Measurements from ENCODE around the gene IL24.
"Not testable (repeated sequence)": the region's sequence is repeated elsewhere in the genome, so short reads cannot be mapped to it uniquely, and the experiment has no call there.

Gene IL24

DNA sequence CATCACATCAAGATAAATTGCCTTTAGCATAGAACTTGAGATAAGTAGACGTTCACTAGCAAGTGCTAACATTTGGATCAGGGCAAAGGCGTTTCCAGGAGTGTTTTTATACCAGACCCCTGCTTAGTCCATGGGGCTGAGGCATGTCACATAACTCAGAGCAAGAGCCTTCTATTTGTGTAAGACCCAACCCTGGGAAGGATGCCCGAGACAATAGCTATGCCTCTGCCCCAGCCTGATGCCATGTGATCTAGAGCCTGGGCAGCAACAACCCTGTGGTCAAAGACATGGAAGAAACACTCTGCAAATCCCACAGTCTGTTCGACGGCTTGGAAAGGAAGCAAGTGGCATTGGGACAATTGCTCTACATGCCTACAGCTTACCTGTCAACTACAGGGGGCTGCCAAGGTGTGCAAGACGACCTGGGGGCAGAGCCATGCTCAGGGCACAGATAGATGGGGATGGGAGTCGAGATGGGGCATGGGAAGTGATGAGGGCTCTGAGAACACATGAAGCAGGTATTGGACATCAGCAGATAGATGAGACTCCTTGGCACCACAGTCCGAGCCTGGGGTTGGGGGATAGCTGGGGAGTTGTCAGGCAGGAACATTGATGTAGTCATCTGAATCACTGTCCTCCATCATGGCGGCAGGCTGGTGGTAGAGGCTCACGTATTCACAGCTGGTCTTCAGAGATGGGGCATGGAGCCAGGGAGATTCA lies 7.3 kb downstream of the IL24 start:
- no peak for DNase-seq (ENCODE audit: low read depth in 2 of 2)

DNA sequence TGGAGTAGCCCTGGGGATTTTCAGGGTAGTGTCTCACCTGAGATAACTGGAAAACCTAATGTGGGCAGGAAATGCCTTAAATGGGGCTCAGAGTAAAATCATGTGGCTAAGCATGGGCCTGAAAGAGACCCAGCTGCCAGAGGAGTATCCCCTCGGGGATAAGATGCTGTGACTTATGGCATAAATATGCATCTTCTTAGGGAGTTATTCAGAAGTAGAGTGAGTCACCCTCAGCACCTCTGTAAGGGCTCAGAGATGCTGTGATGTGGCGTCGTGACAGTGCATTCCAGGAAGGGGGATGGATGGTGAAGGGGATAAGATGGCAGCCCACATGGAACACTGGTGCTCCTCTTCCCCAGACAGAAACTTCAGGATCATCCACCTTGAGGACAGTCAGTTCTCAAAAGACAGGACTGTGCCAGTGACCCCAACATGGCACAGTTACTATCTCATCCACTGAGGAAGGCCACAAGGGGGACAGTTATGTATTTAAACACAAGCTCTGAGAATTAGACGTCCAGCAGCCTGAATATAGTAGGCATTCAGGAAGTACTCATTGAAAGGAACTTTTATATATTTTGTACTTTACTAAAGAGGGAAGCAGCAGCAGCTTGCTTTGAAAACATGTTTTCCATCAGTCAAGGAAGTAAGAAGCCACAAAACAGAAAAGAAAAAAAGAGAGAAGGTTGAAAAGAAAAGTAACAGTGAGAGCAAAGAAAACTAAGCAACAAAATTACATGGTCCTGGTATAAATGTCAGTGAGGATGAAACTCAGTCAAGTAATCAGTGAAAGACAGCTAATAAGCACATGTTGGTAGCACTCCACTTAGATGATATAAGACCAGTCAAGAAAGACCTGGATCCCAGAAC lies 8.3 kb downstream of the IL24 start:
- DNase-seq (ENCODE audit: low read depth in 2 of 2) = no peak

DNA sequence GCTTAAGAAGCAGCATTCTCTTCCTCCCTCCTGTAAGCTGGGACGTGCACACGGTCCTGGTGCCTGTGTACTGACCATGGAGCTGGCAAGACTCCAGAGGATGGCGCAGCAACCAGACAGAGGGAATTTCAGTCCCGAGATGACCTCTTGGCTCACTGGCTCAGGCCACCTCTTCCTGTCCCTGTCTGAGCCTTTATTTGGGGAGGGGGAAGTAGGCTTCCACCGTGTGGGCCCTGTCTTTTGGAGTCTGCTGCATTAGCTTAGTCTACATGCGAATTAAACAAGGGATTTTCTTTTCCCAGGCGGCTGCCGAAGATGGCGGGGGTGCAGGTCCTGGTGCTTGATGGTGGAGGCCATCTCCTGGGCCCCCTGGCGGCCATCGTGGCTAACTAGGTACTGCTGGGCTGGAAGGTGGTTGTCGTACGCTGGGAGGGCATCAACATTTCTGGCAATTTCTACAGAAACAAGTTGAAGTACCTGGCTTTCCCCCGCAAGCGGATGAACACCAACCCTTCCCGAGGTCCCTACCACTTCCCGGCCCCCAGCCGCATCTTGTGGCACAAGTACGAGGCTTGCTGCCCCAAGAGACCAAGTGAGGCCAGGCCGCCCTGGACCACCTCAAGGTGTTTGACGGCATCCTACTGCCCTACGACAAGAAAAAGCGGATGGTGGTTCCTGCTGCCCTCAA lies 10.2 kb downstream of the IL24 start:
- no peak for DNase-seq (ENCODE audit: low read depth in 2 of 2)

DNA sequence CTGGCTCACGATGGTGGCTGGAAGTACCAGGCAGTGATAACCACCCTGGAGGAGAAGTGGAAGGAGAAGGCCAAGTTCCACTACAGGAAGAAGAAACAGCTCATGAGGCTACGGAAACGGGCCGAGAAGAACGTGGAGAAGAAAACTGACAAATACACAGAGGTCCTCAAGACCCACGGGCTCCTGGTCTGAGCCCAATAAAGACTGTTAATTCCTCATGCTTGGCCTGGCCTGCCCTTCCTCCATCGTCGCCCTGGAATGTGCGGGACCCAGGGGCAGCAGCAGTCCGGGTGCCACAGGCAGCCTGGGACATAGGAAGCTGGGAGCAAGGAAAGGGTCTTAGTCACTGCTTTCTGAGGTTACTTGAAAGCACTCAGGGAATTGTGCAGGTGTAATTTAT lies 10.8 kb downstream of the IL24 start:
- DNase-seq (ENCODE audit: low read depth in 2 of 2) = no peak

DNA sequence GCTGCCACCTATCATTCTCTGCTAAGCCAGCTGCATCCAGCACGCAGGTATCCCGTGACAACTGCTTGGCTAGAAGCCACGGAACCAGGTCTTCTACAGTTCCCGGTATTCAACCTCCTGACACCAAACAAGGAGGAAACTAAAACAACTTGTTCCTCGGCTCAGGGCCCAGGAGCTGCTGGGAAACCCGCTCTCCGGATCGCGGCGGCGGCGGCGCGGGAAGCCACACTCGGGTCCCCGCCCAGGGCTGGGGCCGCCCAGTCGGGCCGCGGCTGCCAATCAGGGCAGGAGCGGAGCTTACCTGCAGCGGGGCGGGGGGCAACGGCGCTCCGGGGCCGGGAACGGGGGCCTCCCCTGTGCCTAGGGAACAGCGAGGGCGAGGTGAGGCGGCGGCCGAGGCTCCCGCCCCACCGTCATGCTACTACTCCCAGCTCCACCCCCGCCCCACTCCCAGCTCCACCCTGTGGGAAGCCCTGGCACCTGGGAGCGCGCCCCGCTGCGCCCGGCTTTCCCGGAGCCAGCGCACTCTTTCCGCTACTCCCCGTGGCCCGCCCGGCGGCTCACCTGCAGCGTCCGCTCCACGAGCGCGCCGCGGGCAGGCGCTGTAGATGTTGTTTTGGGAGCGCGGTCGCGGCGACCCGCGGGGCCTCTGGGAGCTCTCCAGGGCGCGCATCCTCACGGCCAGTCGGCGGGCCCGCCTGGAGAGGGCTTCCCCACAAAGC lies 12.1 kb downstream of the IL24 start:
- DNase-seq (ENCODE audit: low read depth in 2 of 2) = no peak

DNA sequence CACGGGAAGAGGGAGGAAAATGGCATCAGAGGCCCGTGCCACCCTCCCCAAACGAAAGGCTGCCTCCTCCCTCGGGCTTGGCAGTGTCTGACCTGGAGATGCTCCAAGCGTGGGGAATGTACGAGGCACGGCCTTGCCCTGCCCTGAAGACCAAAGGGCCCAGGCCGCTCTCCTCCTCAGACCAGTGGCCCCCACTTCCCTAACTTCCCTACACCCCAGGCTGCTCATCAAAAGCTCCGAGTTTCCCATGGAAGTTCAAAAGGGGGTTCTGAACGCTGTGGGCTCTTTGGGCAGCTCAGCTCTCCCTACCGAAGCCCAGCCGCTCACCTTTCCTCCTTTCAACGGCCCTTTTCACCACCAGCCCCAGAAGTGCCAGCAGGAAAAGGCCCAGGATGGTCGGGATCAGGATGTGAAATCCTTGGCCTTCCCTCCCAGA lies 12.7 kb downstream of the IL24 start:
- DNase-seq (ENCODE audit: low read depth in 2 of 2) = no peak

DNA sequence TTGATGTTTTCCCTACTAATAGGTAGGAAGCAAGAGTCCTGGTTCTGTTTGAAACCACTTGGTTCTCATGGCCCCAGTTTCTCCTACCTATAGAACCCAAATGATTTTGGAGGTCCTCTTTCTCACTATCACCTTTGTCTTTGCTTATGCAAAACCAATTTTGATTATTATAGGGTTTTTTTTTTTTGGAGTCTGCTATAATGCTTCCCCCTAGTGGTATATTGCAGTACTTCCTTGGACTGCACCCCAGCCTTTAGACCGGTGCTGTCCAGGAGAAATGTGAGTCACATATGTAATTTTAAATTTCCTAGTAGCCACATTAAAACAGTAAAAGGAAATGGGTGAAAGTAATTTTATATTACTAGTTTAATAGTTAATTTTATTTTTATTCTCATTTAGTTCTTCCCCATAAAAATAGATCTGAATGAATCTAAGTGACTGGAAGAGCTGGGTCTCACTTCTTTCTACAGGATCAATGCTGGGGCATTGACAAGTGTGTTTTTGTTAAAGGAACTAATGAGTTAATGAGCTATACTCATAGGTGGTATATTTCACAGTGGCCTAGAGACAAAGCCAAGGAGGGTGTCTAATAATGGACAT lies 13.9 kb downstream of the IL24 start:
- DNase-seq (ENCODE audit: low read depth in 2 of 2) = no peak

DNA sequence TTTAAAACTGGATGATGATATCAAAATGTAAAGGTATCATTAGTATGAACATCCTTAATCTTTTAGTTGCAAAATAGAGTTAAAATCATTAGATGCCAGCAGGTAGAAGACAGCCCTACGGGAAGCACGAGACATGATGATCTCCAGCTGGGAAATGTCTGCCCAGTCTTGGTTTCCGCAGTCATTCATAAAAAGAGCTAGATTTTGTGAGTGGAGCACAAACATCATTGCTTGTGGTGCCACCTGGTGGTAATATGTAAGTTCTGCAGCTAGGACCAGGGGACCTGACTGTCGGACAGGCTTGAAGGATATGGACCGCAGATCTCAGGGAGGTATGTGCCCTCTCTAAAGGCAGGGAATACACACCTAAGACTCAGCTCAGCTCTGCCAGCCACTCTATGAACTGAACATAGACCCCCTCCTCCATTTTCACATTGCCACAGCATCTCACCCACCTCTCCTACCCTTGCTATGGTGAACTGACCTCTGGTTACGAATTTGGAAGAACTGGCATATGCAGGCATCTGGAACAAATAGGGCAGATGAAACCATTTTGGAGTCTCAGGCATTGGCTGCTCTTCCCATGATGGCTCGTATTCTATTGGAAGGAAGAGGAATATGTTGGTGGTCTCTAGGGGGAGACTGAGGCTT lies 15.3 kb downstream of the IL24 start:
- no peak for DNase-seq (ENCODE audit: low read depth in 2 of 2)

DNA sequence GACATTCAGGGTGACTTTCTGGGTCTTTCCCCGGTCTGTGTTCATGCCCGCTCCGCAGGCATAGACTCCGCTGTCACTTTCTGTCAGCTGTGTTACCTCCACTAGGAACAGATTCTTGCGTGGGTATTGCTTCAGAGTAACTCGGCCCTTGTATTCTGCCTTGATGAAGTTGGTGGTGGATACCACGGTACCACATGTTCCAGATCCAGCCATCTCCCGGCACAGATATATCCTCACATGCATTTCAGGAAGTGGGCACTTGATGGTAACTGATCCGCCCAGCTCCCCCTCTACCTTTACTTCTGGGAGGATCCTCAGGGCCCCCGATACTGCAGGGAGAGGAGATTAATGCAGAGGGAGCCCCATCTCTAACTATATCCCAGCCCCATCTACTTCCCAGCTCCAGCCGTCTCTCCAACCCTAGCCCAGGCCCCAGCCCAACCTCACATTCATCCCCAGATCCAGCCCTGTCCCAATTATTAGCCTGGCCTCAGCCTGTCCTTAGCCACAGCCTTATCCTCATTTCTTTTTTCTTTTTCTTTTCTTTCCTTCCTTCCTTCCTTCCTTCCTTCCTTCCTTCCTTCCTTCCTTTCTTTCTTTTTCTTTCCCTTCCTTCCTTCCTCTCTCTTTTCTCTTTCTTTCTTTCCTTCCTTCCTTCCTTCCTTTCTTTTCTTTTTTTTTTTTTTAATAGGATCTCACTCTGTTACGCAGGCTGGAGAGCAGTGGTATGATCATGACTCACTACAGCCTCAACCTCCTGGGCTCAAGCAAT lies 16.7 kb downstream of the IL24 start:
- no peak for DNase-seq (ENCODE audit: low read depth in 2 of 2)

DNA sequence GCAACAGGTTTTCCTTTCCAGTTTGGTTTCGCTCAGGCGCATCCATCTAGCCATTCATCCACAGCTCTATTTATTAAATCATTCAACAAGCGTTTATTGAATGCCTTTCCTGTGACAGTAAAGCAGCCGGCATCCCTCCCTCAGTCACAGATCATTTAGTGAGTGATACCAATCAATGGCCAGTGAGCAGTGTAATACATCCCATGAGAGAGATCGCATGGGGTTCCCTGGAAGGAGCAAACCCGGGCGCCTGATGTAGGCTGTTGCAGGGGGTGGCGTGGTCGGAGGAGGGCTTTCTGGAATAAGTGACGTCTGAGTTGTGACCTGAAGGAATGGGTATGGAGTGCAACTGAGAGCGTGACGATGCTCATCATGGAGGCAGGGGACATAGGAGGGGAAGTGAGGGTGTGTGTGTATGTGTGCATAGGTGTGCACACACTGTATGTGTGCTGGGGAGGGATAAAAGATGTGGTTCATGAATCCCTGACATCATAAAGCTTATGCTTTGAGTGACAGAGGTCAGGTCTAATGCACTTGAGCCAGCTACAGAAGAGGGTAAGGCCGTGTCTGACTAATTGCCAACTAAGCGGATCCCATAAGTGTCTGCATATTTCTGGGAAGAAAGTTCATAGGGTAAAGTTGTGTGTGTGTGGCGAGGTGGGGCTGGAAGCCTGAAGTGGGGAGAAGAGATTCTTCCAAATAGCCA lies 17.9 kb downstream of the IL24 start:
- no peak for DNase-seq (ENCODE audit: low read depth in 2 of 2)

DNA sequence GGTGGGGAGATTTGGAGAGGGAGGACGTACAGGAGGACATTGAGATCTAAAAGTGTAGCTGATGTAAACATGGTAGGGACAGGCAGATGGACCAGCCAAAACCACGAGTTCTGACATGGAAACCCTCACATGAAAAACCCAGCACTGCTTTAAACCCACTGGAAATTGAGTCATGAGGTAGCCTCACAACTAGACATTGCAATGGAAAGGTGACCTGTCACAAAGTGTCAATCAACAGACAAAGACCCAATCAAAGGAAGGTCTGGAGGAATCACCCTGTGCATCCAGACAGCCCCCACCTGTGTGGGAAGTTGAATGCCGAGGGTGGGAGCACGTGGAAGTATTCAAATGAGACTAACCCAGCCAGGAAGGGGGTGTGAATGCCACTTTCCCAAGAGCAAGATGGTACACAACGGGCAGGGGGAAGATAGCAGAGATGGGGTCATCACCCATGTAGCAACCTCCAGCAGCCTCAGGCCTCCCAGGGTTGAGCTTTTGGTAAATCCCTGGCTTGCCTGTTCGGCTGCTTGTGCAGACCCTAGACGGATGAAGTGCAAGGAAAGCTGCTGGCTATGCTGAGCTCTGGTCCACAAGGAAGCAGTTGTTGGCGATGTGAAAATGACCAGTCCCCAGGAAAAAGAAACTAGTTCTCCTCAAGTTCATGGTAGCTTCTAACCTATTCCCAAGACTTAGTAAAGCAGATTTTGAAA lies 18.9 kb downstream of the IL24 start:
- no peak for DNase-seq (ENCODE audit: low read depth in 2 of 2)

DNA sequence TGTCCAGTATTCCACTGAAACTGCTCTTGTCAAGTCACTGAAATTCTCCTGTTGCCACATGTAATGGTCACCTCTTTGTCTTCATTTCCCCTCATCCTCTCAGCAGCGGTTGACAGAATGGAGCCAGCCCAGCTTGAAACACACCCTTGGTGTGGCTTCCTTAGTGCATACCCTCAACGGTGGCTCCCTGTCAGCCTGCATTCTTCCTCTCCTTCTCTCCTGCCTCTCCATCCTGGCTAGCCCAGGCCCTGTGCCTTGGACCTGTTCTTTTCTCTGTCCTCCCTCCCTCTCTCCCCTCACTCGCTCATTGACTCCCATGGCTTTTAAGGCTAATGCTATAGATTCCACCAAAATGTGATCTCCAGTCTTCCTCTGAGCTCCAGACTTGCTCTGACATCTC lies 20.8 kb downstream of the IL24 start:
- DNase-seq (ENCODE audit: low read depth in 2 of 2) = no peak

DNA sequence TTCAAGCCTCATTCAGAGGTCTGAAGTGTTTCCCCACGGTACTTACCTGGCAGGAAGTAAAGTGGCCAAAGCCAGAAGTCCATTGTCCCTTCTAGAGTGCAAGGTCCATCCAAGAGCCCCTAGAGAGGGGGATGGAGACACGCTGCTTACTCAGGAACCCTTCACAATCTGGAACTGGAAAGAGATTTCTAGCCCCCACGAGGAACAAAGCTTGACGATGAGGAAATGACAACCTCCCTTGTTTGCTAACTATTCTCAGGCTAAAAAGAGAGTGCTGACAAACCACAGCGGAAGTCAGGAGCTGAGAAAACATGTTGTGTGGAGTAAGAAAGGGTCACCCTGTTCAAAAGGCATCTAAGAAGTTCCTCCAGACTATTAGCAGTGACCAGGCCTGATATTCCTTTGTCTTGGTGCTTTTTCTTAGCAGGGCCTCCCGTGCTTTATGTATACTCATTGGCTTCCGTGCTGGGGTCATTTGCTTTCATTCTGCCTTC lies 24.6 kb downstream of the IL24 start, which contains the start of gene FCMR:
TSS of gene FCMR (minus strand) at position 170 of the 494 bp plus-strand sequence. CDS start at position 83, 87 bp downstream.
- no peak for DNase-seq (ENCODE audit: low read depth in 2 of 2)

DNA sequence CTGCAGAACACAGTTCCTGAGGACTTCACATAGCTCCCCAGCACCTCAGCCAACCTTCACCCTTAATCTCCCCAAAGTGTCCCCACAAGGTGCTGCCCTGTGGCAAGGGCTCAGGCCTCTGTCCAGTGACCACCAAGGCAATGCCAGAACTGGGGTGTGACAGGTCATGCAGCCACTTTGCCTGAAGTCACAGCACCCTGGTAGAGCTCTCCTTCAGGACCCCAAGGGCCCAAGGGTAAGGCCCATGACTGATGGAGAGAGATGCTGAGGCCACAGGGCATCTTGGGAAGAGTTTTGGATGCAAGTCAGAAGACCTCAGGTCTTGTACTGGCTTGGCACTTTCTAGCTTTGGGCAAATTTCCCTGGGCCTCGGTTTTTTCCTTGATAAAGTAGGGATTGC lies 25.3 kb downstream of the IL24 start:
- no peak for DNase-seq (ENCODE audit: low read depth in 2 of 2)

DNA sequence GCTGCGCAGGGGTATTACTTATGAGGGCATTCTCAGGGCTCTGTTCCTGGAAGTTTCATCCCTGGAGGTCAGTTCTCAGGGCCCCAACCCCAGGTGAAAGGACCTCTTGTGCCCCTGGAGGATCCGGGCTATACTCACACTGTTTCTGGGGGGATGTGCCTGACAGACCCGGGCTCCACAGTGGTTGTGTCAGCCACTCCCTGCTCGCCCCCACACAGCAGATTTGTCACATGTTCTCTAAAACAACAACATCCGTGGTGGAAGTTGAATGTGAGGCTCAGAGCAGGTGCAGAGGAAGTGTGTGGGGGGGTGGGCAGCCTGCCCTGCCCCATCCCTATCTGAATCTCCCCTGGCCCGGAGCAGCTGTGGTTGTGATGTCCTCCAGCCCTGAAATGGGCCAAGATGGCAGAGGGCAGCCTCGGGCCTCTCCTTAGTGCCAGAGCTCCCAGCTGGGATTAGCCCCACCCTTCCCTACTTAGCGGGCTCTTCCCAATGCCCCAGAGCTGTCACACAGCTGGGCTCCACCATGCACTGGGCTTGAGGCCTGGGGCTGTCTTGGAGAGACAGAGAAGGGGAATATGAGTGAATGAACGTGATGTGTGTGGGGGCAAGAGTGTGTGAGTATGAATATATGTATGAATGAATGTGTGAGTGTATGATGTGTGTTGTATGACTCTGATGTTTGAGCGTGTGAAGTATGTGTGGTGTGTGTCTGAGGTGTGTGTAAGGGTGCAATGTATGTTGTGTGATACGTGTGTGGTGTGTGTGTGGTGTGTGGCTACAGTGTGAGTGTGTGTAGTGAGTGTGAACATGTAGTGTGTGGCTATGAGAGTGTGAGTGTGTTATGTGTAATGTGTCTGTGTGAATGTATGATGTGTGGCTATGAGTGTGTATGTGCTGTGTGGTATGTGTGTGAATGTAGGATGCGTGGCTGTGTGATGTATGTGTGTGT lies 26.0 kb downstream of the IL24 start:
- DNase-seq (ENCODE audit: low read depth in 2 of 2) = peak in 1 of 2 donors; percentile 49

DNA sequence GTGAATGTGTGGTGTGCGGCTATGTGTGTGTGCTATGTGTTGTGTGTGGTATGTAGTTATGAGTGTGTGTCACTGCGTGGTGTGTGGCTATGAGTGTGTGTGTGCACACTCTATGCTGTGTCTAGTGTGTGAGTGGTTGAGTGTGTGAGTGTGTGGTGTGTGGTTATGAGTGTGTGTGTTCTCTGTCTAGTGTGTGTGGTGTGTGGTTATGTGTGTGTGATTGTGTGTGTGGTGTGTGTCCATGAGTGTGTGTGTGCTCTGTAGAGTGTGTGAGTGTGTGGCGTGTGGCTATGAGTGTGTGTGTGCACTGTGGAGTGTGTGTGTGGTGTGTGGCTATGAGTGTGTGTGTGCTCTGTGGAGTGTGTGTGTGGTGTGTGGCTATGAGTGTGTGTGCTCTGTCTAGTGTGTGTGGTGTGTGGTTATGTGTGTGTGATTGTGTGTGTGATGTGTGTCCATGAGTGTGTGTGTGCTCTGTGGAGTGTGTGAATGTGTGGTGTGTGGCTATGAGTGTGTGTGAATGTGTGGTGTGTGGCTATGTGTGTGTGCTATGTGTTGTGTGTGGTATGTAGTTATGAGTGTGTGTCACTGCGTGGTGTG lies 26.8 kb downstream of the IL24 start:
- not testable (repeated sequence) for DNase-seq (ENCODE audit: low read depth in 2 of 2)

DNA sequence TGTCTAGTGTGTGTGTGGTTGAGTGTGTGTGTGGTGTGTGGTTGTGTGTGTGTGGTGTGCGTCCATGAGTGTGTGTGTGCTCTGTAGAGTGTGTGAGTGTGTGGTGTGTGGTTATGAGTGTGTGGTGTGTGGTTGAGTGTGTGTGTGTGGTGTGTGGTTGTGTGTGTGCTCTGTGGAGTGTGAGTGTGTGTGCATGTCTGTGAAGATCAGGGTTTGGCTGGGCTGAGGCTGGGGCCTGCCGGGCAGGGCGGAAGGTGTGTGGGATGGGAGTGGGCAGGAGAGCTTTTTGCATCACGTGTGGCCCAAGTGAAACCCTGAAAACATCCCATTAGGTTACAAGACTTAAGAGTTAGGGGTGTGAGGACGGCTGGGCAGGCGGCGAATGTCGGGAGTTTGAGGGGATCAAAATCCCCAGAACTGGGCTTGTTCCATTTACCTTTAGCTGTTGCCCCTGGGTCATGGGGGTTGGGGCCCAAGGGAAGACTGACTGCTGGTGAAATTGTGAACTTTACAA lies 27.4 kb downstream of the IL24 start:
- DNase-seq (ENCODE audit: low read depth in 2 of 2) = no peak

Measured in stimulated activated CD4-positive, alpha-beta T cell treated with anti-CD3 and anti-CD28 coated beads, Interleukin-4, amount 100 ng/mL, for 48 hours (primary cell).